Mesothelial cell of epicardium (in vitro differentiated cells): ENCODE results near the gene FOCAD. TPM values are rescaled to one million over a fixed set of nuclear protein-coding genes. Genes with fewer than 3 reads are reported as not detected.

ENCODE experiments used
- DNase-seq, 2 experiments: peaks; one replicate each; pipeline ENCODE4 v3.0.0; 2021; ENCODE audit warnings: low spot score in 2 of 2; ENCODE audit not compliant: unreplicated experiment in 2 of 2
- H3K27ac Mint-ChIP-seq: 2 replicates; pipeline ENCODE4 v1.8.0; 2021; ENCODE audit warnings: mixed read lengths
- H3K27me3 Mint-ChIP-seq: 2 replicates; pipeline ENCODE4 v1.8.0; 2021; ENCODE audit warnings: low read depth, mixed read lengths
- H3K36me3 Mint-ChIP-seq: 2 replicates; pipeline ENCODE4 v1.8.0; 2021; ENCODE audit warnings: mixed read lengths
- H3K4me1 Mint-ChIP-seq: 2 replicates; pipeline ENCODE4 v1.8.0; 2021; ENCODE audit warnings: mixed read lengths
- H3K4me3 Mint-ChIP-seq: 2 replicates; pipeline ENCODE4 v1.8.0; 2021; ENCODE audit warnings: mild to moderate bottlenecking, moderate library complexity, mixed read lengths
- H3K9me3 Mint-ChIP-seq: 2 replicates; pipeline ENCODE4 v1.8.0; 2021; ENCODE audit warnings: mixed read lengths
- total RNA-seq: library from RNA; stranded (reverse); gene quantifications from 3 replicates; pipeline ENCODE4 v1.2.1, GENCODE V29; 2021
- TF ChIP-seq, protein P1 (sequence below): fragments of 200-600 bp; sonication (generic); IDR thresholded peaks from one replicate; pipeline ENCODE4 v1.5.0; 2021; ENCODE audit warnings: antibody characterized with exemption; ENCODE audit not compliant: unreplicated experiment

The FOCAD gene
- total RNA-seq, 1 donor from 2014 or later: 78.4 TPM

DNA sequence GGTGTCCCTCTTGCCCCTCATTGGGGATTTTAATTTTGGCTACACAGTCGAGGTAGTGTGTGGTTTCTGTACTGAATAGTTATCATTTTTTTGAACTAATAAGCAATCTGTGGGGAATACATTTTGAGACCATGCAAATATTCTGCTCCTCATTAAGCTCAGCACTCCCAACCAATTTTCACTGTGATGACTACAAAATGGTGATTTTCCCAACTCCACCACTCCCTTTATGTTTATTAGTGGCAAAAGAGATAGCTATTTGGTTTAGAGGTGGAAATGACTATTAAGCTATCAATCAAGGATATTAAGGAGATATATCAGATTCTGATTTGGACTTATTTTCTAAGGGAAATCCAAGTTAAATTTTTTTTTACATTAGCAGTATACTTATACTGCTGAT is 62.9 kb downstream of the FOCAD start:
- TF ChIP-seq, protein P1, sequence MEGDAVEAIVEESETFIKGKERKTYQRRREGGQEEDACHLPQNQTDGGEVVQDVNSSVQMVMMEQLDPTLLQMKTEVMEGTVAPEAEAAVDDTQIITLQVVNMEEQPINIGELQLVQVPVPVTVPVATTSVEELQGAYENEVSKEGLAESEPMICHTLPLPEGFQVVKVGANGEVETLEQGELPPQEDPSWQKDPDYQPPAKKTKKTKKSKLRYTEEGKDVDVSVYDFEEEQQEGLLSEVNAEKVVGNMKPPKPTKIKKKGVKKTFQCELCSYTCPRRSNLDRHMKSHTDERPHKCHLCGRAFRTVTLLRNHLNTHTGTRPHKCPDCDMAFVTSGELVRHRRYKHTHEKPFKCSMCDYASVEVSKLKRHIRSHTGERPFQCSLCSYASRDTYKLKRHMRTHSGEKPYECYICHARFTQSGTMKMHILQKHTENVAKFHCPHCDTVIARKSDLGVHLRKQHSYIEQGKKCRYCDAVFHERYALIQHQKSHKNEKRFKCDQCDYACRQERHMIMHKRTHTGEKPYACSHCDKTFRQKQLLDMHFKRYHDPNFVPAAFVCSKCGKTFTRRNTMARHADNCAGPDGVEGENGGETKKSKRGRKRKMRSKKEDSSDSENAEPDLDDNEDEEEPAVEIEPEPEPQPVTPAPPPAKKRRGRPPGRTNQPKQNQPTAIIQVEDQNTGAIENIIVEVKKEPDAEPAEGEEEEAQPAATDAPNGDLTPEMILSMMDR: no peak
- Mint-ChIP-seq H3K4me1 (peaks cover 21% of the 10 kb centered on the region), H3K27ac (no peak overlapping the region), H3K4me3 (no peak overlapping the region), H3K27me3 (no peaks in the 10 kb centered on the region), H3K9me3 (no peaks in the 10 kb centered on the region), H3K36me3 (peaks cover 3% of the 10 kb centered on the region)
- DNase-seq: no peak

DNA sequence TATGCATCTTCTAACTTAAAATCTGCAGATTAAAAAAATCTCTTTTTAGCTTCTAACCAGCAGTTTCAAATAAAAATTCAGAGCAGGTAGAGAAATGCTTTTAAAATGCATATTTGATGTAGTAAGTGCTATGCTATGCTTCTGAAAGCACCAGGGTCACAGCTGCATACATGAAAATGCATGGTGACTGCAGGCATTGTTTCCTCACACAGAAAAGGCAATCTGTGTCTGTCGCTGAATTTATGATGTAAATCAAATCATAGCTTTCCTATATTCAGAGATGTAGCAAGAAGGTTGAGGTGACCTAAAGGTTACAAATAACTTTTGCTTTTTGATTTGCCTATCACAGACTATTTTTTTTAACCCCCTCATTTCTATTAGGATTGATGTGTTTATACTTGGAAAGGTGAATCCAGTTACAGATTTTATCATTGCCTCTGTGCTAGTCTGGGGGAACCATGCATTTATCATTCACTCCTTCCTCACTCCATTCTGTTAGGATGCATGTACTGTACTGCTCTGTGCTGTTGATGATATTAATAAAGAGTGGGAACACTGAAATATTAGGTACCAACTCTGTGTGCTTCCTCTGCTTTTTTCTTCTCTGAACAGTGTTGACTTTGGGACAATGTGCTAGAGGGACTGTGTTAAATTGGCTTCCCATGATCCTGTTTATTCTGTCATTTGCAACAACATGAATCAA is 65.6 kb downstream of the FOCAD start:
- Mint-ChIP-seq H3K36me3 (peaks cover 3% of the 10 kb centered on the region), H3K4me3 (no peak overlapping the region), H3K4me1 (peaks cover 24% of the 10 kb centered on the region), H3K9me3 (no peaks in the 10 kb centered on the region), H3K27ac (no peak overlapping the region), H3K27me3 (no peaks in the 10 kb centered on the region)
- TF ChIP-seq, protein P1: no peak
- no peak for DNase-seq

DNA sequence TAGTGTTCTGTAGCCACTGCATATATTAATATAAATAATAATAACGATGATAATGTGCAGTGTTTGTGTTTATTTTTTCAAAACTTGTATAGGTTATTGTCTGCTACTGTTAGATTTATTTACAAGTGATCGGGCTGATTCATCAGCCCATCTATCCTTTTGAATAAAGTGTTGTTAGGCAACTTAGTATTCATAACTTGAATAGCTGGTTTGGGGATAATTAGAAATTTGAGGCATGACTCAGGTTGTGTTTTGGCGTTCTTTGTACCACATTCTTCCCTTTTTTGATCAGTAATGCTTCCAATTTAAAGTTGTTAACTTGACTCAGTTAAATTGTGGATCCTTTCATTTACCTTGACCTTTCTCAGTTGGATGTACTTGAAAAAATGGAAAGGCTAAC is 69.7 kb downstream of the FOCAD start:
- H3K36me3 Mint-ChIP-seq: peaks cover 14% of the 10 kb centered on the region
- H3K9me3 Mint-ChIP-seq: no peaks in the 10 kb centered on the region
- no peak overlapping the region for H3K27ac Mint-ChIP-seq
- no peak for DNase-seq
- peaks cover 23% of the 10 kb centered on the region for H3K4me1 Mint-ChIP-seq
- TF ChIP-seq, protein P1: no peak
- H3K27me3 Mint-ChIP-seq: no peaks in the 10 kb centered on the region
- no peak overlapping the region for H3K4me3 Mint-ChIP-seq

DNA sequence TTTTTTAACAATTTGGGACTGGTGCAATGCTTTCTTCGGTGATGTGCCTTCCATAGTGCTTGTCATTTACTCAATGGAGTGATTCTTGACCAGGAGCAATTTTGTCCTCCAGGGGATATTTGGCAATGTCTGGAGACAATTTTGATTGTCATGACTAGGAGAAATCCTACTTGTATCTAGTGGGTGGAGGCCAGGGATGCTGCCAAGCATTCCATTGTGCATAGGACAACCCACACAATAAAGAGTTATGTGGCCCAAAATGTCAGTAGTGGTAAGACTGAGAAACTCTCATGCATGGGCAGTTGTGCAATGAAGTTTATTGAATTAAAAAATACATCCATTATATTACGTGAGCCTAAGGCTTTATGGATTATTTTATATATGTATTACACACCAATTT is 70.5 kb downstream of the FOCAD start:
- no peak for DNase-seq
- H3K36me3 Mint-ChIP-seq: peaks cover 14% of the 10 kb centered on the region
- H3K27ac Mint-ChIP-seq: no peak overlapping the region
- H3K4me3 Mint-ChIP-seq: no peak overlapping the region
- peaks cover 17% of the 10 kb centered on the region for H3K4me1 Mint-ChIP-seq
- H3K9me3 Mint-ChIP-seq: no peaks in the 10 kb centered on the region
- no peaks in the 10 kb centered on the region for H3K27me3 Mint-ChIP-seq
- TF ChIP-seq, protein P1: no peak

DNA sequence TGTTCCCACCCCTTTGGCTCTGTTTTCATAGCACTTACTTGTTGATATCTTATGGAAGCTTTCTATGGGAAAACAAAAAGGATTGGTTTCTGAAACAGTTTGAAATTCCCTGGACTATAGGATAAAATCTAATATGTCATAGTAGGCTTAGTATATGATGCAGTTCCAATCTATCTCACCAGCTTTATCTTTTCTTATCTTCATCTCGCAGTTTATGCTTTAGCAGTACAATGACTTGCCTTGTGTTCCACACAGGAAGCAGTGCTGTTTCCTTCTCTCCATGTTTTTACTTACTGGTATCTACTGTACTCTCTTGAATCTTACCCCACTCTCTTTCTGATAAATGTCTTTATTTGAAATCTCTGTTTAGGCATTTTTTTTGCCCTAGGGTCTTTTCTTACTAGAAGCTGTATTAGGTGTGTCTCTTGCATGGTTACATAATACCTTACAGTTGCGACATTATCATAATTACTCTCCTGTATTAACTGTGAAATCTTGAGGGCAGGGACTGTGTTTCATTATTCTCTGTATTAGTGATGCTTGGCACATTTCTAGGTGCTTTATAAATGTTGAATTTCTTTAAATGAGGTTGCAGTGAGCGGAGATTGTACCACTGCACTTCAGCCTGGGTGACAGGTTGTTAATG is 76.3 kb downstream of the FOCAD start:
- Mint-ChIP-seq H3K27me3 (no peaks in the 10 kb centered on the region), H3K27ac (peak overlapping the region; percentile 63), H3K9me3 (no peaks in the 10 kb centered on the region), H3K36me3 (peaks cover 21% of the 10 kb centered on the region), H3K4me3 (no peak overlapping the region), H3K4me1 (peaks cover 13% of the 10 kb centered on the region)
- TF ChIP-seq, protein P1: no peak
- DNase-seq: no peak
